Right lobe of liver (tissue), 4 donors: ENCODE data around the gene RASAL2.

ENCODE experiments used
- CTCF ChIP-seq, 4 donors: fragments of 200-600 bp in 3 of 4; fragments of 450-650 bp in 1 of 4; IDR thresholded peaks; one replicate each; pipeline versions ENCODE4 v1.5.1 to v1.8.0; 2016 to 2022; ENCODE audit warnings: antibody characterized with exemption in 4 of 4, mild to moderate bottlenecking in 2 of 4
- POLR2A ChIP-seq: fragments of 450-650 bp; IDR thresholded peaks from one replicate; pipeline ENCODE4 v1.6.1; 2017; ENCODE audit warnings: antibody characterized with exemption, mild to moderate bottlenecking
- donor health status: DM: no; HTN: no; CAD: no.
- donor health status: DM: no; HTN: no; CAD: no.
- donor health status: DM: no; HTN: yes; CAD: no.

GRCh38 chr1:178065250-178065649, 28.7 kb upstream of the RASAL2 start:
- TF ChIP-seq CTCF (IDR thresholded peaks at IDR 0.05) = no peak
- TF ChIP-seq POLR2A = no peak
